ENCODE measurements around the gene LRP6.

Gene LRP6

DNA sequence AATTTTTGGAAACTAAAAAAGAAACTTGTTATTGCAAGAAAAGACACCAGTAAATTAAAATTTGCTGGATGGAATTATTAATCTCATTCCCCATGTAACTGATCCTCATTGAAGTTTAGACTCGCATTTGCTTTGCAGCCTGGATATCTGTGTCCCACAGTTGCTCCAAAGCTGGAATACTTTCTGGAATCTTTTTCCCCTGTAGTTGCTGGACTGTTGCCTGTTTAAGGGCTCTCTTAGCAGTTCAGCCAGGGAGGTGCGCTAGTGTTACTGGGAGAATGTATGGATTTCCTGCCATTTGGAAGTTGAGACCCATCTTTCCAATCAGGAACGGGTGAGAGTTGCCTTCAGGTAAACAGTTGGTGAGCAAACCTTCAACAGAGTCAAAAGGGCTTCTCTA is 175.8 kb downstream of the LRP6 start:
- Histone ChIP-seq H3K9ac (ENCODE audit: low read depth in 1 of 2, low read length in 2 of 2) (no peak overlapping the region), H3K9me3 (ENCODE audit: control insufficient read depth in 1 of 2, low read length in 2 of 2) (no peaks in the 10 kb centered on the region), H3K27ac (ENCODE audit: low read depth, low read length) (no peak overlapping the region), H3K4me1 (ENCODE audit: control insufficient read depth in 1 of 2, insufficient read depth in 2 of 2, low read length in 2 of 2) (peaks cover 0 to 3% of the 10 kb centered on the region in 2 donors), H3K4me3 (ENCODE audit: low read depth in 1 of 2, low read length in 2 of 2) (no peak overlapping the region), H3K27me3 (ENCODE audit: control insufficient read depth in 1 of 2, insufficient read depth in 2 of 2, low read length in 2 of 2) (no peaks in the 10 kb centered on the region), H3K36me3 (ENCODE audit: control insufficient read depth in 1 of 2, insufficient read depth in 2 of 2, low read length in 2 of 2) (peaks cover 16 to 39% of the 10 kb centered on the region in 2 donors)

DNA sequence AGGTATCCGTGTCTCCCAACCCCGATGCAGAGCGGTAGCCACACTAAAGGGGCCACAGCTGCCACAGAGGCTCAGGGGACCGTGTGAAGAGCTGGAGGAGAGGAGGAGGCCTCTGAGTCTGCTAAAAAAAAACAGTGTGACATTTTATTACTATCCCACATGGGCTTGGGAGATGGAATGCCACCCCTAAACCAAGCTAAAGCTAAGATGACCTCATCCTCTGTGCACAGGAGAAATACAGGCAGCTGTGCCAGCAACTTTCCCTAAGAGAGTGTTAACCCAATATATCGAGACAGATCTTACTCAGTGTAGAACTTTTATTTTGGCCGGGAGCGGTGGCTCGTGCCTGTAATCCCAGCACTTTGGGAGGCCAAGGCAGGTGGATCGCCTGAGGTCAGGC is 178.1 kb downstream of the LRP6 start:
- Histone ChIP-seq H3K27ac (ENCODE audit: low read depth, low read length) (no peak overlapping the region), H3K27me3 (ENCODE audit: control insufficient read depth in 1 of 2, insufficient read depth in 2 of 2, low read length in 2 of 2) (no peaks in the 10 kb centered on the region), H3K9me3 (ENCODE audit: control insufficient read depth in 1 of 2, low read length in 2 of 2) (no peaks in the 10 kb centered on the region), H3K4me1 (ENCODE audit: control insufficient read depth in 1 of 2, insufficient read depth in 2 of 2, low read length in 2 of 2) (peaks cover 0 to 3% of the 10 kb centered on the region in 2 donors), H3K4me3 (ENCODE audit: low read depth in 1 of 2, low read length in 2 of 2) (no peak overlapping the region), H3K9ac (ENCODE audit: low read depth in 1 of 2, low read length in 2 of 2) (no peak overlapping the region), H3K36me3 (ENCODE audit: control insufficient read depth in 1 of 2, insufficient read depth in 2 of 2, low read length in 2 of 2) (peaks cover 10 to 33% of the 10 kb centered on the region in 2 donors)

DNA sequence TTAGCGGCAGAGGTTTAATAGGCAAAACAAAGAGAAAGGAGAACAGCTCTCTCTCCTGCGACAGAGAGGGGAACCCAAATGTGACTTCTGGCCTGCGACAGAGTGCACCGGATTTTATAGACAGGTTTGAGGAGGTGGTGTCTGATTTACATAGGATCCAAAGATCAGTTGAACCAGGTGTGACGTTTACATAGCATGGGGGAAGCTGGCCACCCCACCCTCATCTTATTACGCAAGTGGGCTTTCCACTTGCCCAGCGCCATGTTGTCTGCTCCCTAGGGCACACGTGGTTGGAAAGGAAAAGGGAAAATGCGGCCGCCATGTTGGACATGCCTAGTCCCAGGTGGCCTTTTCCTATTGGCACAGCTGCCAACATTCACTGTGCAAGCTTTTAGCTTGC is 178.7 kb downstream of the LRP6 start:
- no peaks in the 10 kb centered on the region for H3K27me3 ChIP-seq (ENCODE audit: control insufficient read depth in 1 of 2, insufficient read depth in 2 of 2, low read length in 2 of 2)
- H3K9me3 ChIP-seq (ENCODE audit: control insufficient read depth in 1 of 2, low read length in 2 of 2), result no peaks in the 10 kb centered on the region
- peaks cover 0 to 3% of the 10 kb centered on the region in 2 donors for H3K4me1 ChIP-seq (ENCODE audit: control insufficient read depth in 1 of 2, insufficient read depth in 2 of 2, low read length in 2 of 2)
- H3K27ac ChIP-seq (ENCODE audit: low read depth, low read length), result no peak overlapping the region
- no peak overlapping the region for H3K4me3 ChIP-seq (ENCODE audit: low read depth in 1 of 2, low read length in 2 of 2)
- no peak overlapping the region for H3K9ac ChIP-seq (ENCODE audit: low read depth in 1 of 2, low read length in 2 of 2)
- peaks cover 10 to 33% of the 10 kb centered on the region in 2 donors for H3K36me3 ChIP-seq (ENCODE audit: control insufficient read depth in 1 of 2, insufficient read depth in 2 of 2, low read length in 2 of 2)

GRCh38 chr12:12087693-12088034 is 179.2 kb downstream of the LRP6 start:
- H3K27ac ChIP-seq (ENCODE audit: low read depth, low read length), result no peak overlapping the region
- H3K4me3 ChIP-seq (ENCODE audit: low read depth in 1 of 2, low read length in 2 of 2), result no peak overlapping the region
- no peak overlapping the region for H3K9ac ChIP-seq (ENCODE audit: low read depth in 1 of 2, low read length in 2 of 2)
- peaks cover 10 to 33% of the 10 kb centered on the region in 2 donors for H3K36me3 ChIP-seq (ENCODE audit: control insufficient read depth in 1 of 2, insufficient read depth in 2 of 2, low read length in 2 of 2)
- no peaks in the 10 kb centered on the region for H3K9me3 ChIP-seq (ENCODE audit: control insufficient read depth in 1 of 2, low read length in 2 of 2)
- no peaks in the 10 kb centered on the region for H3K27me3 ChIP-seq (ENCODE audit: control insufficient read depth in 1 of 2, insufficient read depth in 2 of 2, low read length in 2 of 2)
- peaks cover 0 to 4% of the 10 kb centered on the region in 2 donors for H3K4me1 ChIP-seq (ENCODE audit: control insufficient read depth in 1 of 2, insufficient read depth in 2 of 2, low read length in 2 of 2)

DNA sequence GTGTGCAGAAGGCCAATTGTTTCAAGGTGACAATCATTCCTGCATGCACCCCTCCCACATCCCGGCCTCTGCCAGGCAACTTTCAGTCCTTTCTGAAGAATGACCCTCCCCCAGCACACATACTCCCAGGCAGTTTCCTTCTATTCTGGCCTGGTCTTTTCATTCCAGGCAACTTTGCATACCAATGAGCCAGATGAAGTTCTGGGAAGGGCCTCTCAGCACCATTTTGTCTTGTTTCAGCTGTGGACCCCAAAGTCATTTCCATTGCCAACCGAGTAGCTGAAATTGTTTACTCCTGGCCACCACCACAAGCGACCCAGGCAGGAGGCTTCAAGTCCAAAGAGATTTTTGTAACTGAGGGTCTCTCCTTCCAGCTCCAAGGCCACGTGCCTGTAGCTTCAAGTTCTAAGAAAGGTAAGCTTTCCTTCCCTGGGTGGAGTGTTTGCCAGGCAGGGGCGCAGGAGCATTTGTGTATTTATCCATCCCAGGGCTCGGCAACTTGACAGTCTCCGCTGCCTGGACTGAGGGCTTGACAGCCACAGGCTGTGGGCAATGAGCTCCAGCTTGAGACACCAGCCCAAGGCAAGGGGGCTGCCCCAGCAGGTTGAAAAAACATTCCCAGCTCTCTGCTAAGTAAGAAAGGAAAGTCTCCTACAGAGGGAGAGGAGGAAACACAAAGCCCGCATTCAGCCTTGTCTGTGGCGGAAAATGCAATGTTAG is 179.7 kb downstream of the LRP6 start:
- H3K36me3 ChIP-seq (ENCODE audit: control insufficient read depth in 1 of 2, insufficient read depth in 2 of 2, low read length in 2 of 2), result peaks cover 10 to 33% of the 10 kb centered on the region in 2 donors
- no peak overlapping the region for H3K27ac ChIP-seq (ENCODE audit: low read depth, low read length)
- H3K9me3 ChIP-seq (ENCODE audit: control insufficient read depth in 1 of 2, low read length in 2 of 2), result no peaks in the 10 kb centered on the region
- no peak overlapping the region for H3K9ac ChIP-seq (ENCODE audit: low read depth in 1 of 2, low read length in 2 of 2)
- peaks cover 0 to 9% of the 10 kb centered on the region in 2 donors for H3K4me1 ChIP-seq (ENCODE audit: control insufficient read depth in 1 of 2, insufficient read depth in 2 of 2, low read length in 2 of 2)
- H3K27me3 ChIP-seq (ENCODE audit: control insufficient read depth in 1 of 2, insufficient read depth in 2 of 2, low read length in 2 of 2), result no peaks in the 10 kb centered on the region
- H3K4me3 ChIP-seq (ENCODE audit: low read depth in 1 of 2, low read length in 2 of 2), result no peak overlapping the region

DNA sequence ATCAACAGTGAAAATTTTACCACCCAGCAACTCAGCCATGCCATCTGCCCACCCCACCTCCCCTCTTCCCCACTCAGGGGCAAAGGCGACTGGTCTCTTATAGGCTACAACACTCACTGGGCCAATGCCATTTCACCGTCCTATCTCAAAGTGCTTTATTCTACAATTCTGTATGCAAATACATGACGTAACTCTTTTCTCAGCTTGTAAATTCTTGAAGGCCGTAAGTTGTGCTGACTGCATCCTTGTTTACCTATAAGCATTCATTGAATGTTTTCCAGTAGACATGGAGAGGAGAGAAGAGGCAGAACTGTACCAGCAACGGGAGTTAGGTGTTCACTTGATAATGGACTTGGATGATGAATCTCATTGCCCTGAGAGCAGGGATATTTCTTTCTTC is 180.5 kb downstream of the LRP6 start:
- Histone ChIP-seq H3K4me1 (ENCODE audit: control insufficient read depth in 1 of 2, insufficient read depth in 2 of 2, low read length in 2 of 2) (peaks cover 0 to 12% of the 10 kb centered on the region in 2 donors), H3K4me3 (ENCODE audit: low read depth in 1 of 2, low read length in 2 of 2) (no peak overlapping the region), H3K27me3 (ENCODE audit: control insufficient read depth in 1 of 2, insufficient read depth in 2 of 2, low read length in 2 of 2) (no peaks in the 10 kb centered on the region), H3K36me3 (ENCODE audit: control insufficient read depth in 1 of 2, insufficient read depth in 2 of 2, low read length in 2 of 2) (peaks cover 10 to 33% of the 10 kb centered on the region in 2 donors), H3K9me3 (ENCODE audit: control insufficient read depth in 1 of 2, low read length in 2 of 2) (no peaks in the 10 kb centered on the region), H3K9ac (ENCODE audit: low read depth in 1 of 2, low read length in 2 of 2) (no peak overlapping the region), H3K27ac (ENCODE audit: low read depth, low read length) (no peak overlapping the region)

DNA sequence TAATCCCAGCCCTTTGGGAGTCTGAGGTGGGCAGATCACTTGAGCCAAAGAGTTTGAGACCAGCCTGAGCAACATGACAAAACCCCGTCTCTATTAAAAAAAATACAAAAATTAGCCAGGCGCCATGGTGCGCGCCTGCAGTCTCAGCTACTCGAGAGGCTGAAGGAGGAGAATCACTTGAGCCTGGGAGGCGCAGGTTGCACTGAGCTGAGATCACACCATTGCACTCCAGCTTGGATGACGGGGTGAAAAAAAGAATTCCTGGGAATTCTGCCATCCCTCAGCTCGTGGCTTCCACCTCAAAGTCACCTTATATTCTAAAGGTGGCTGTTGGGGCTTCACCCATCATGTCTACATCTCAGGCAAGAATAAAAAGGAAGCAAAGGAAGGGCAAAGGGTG is 183.2 kb downstream of the LRP6 start:
- Histone ChIP-seq H3K27ac (ENCODE audit: low read depth, low read length) (no peak overlapping the region), H3K4me1 (ENCODE audit: control insufficient read depth in 1 of 2, insufficient read depth in 2 of 2, low read length in 2 of 2) (peaks cover 7 to 12% of the 10 kb centered on the region in 2 donors), H3K4me3 (ENCODE audit: low read depth in 1 of 2, low read length in 2 of 2) (no peak overlapping the region), H3K27me3 (ENCODE audit: control insufficient read depth in 1 of 2, insufficient read depth in 2 of 2, low read length in 2 of 2) (no peaks in the 10 kb centered on the region), H3K9ac (ENCODE audit: low read depth in 1 of 2, low read length in 2 of 2) (no peak overlapping the region), H3K36me3 (ENCODE audit: control insufficient read depth in 1 of 2, insufficient read depth in 2 of 2, low read length in 2 of 2) (peaks cover 7 to 33% of the 10 kb centered on the region in 2 donors), H3K9me3 (ENCODE audit: control insufficient read depth in 1 of 2, low read length in 2 of 2) (no peaks in the 10 kb centered on the region)

DNA sequence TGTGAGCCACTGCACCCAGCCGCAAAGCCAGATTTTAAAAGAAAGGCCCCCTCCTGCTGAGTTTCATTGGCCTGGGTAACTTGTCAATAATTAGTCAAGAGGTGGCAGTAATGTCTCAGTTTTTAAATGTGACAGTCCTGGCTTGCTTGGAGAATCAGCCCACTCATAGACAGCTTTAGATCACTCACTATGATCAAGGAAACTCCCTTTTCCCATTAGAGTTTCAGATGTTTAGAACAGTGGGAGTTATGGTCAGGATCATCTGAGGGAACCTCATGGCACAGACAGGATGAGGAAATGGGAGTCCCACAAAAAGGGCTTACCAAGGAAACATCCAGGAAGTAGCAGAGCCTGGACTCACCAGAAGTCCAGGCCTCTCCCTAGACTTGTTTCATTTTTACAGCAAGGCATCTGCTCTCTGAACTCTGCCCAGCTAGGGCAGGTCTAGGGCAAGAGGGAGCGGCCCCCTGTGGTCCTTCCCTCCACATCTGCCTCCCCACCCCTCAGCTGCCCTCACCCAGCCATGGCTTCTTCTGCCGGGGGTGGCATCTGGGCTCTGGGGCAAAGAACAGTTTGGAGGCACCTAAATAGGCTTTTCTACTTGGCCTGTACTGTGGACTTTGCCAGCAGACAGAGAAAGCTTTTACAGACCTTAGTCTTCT is 184.9 kb downstream of the LRP6 start:
- H3K27me3 ChIP-seq (ENCODE audit: control insufficient read depth in 1 of 2, insufficient read depth in 2 of 2, low read length in 2 of 2), result no peaks in the 10 kb centered on the region
- H3K36me3 ChIP-seq (ENCODE audit: control insufficient read depth in 1 of 2, insufficient read depth in 2 of 2, low read length in 2 of 2), result peaks cover 0 to 22% of the 10 kb centered on the region in 2 donors
- H3K4me1 ChIP-seq (ENCODE audit: control insufficient read depth in 1 of 2, insufficient read depth in 2 of 2, low read length in 2 of 2), result peaks cover 7 to 12% of the 10 kb centered on the region in 2 donors
- H3K4me3 ChIP-seq (ENCODE audit: low read depth in 1 of 2, low read length in 2 of 2), result no peak overlapping the region
- peak overlapping the region in 1 of 2 donors; percentile 13 for H3K9ac ChIP-seq (ENCODE audit: low read depth in 1 of 2, low read length in 2 of 2)
- H3K9me3 ChIP-seq (ENCODE audit: control insufficient read depth in 1 of 2, low read length in 2 of 2), result no peaks in the 10 kb centered on the region
- peak overlapping the region; percentile 73 for H3K27ac ChIP-seq (ENCODE audit: low read depth, low read length)

DNA sequence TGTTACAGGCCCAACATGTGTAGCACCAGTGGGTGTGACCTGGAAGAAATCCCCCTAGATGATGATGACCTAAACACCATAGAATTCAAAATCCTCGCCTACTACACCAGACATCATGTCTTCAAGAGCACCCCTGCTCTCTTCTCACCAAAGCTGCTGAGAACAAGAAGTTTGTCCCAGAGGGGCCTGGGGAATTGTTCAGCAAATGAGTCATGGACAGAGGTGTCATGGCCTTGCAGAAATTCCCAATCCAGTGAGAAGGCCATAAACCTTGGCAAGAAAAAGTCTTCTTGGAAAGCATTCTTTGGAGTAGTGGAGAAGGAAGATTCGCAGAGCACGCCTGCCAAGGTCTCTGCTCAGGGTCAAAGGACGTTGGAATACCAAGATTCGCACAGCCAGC is 187.6 kb downstream of the LRP6 start:
- Histone ChIP-seq H3K9me3 (ENCODE audit: control insufficient read depth in 1 of 2, low read length in 2 of 2) (no peaks in the 10 kb centered on the region), H3K27me3 (ENCODE audit: control insufficient read depth in 1 of 2, insufficient read depth in 2 of 2, low read length in 2 of 2) (no peaks in the 10 kb centered on the region), H3K27ac (ENCODE audit: low read depth, low read length) (no peak overlapping the region), H3K36me3 (ENCODE audit: control insufficient read depth in 1 of 2, insufficient read depth in 2 of 2, low read length in 2 of 2) (peaks cover 0 to 5% of the 10 kb centered on the region in 2 donors), H3K4me3 (ENCODE audit: low read depth in 1 of 2, low read length in 2 of 2) (no peak overlapping the region), H3K4me1 (ENCODE audit: control insufficient read depth in 1 of 2, insufficient read depth in 2 of 2, low read length in 2 of 2) (peaks cover 7 to 12% of the 10 kb centered on the region in 2 donors), H3K9ac (ENCODE audit: low read depth in 1 of 2, low read length in 2 of 2) (no peak overlapping the region)

DNA sequence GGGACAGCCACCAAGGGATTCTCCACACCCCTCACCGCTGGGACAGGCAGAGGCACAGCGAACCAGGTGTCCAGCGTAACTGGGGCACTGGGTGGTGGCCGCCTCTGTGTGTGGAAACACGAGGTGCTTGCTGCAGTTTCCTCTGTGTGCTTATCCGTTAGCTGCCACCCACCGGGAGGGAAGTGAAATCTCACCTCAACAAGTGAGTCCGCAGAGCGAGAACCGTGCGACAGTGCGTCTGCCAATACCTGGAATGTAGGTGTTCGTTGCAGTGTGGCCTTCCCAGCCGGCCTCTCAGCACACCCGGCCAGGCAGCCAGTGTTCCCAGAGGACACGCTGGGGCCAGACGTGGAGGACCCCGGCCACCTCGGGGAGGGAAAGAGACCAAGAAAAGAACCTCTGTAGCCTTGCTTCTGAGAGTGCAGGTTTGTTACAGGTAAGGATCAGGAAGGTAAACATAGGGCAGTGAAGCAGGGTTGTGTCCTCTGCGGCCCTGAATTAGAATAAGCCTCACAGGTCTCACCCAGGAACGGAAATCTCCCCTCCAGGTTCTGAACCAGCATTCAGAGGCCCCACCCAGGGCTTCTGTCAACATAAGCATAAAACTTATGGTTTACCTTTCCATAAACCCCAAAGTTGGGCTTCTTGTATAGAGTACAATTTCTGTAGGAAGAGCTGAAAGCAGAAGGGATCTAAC is 194.6 kb downstream of the LRP6 start:
- peaks cover 6 to 9% of the 10 kb centered on the region in 2 donors for H3K4me1 ChIP-seq (ENCODE audit: control insufficient read depth in 1 of 2, insufficient read depth in 2 of 2, low read length in 2 of 2)
- peak overlapping the region; percentile 50 for H3K27ac ChIP-seq (ENCODE audit: low read depth, low read length)
- peak overlapping the region; percentile 70 to 73 for H3K9ac ChIP-seq (ENCODE audit: low read depth in 1 of 2, low read length in 2 of 2)
- H3K27me3 ChIP-seq (ENCODE audit: control insufficient read depth in 1 of 2, insufficient read depth in 2 of 2, low read length in 2 of 2), result no peaks in the 10 kb centered on the region
- H3K9me3 ChIP-seq (ENCODE audit: control insufficient read depth in 1 of 2, low read length in 2 of 2), result no peaks in the 10 kb centered on the region
- peaks cover 0 to 4% of the 10 kb centered on the region in 2 donors for H3K36me3 ChIP-seq (ENCODE audit: control insufficient read depth in 1 of 2, insufficient read depth in 2 of 2, low read length in 2 of 2)
- H3K4me3 ChIP-seq (ENCODE audit: low read depth in 1 of 2, low read length in 2 of 2), result peak overlapping the region; percentile 65 to 69
